Glomerular endothelial cell (primary cell): ENCODE measurements around the gene ATP11A. TPM values are rescaled to one million over a fixed set of nuclear protein-coding genes. Genes with fewer than 3 reads are reported as not detected.

Experiments
- DNase-seq: peaks from one replicate; pipeline ENCODE4 v3.0.0-alpha.2; 2011; ENCODE audit warnings: low read depth, low spot score; ENCODE audit errors: extremely low read depth
- total RNA-seq: library from RNA; depleted of rRNA; stranded (reverse); fragments of >200 nt; gene quantifications from 2 replicates; pipeline ENCODE4 v1.2.3, GENCODE V29; 2015

The ATP11A gene
- total RNA-seq, 1 donor from 2014 or later, result 62.1 TPM

DNA sequence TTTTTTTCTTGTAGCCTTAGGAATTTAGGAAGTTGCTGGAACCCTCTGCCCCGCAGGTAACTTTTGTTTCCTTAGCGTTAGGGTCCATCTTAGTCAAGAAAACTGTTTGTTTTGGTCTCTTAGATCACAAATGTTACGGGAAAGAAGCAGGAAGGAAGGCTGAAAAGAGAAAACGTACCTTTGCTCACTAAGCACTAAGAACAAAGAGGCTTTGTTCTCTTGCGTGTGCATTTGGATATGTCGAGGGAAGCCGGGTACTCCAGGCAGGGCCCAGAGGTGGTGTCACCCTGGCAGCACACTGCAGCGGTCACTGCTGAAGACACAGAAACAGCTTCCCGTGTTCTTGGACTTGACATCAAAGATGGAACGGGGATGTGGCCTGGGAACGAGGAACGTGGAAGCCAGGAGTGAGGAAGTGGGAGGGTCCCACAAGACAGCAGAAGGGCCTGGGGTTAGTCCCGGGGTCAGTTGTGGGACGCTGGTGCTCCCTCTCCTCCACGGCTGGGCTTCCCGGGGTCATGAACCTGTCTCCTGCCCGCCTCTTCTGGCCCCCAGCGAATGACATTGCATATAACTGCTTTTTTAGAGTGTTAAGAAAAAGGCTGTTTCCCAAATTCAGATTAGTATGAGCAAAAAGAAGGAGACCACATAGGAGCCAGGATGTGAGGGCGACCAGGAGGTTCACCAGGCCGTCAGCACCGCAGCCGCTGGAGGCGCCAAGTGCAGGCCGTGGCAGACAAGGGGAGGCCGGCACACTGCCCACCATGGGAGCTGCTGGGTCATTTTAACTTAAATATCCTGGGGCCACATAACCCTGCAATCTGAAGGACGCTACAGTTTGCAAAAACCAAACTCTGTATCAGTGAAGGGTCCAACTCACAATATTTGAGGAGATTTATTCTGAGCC lies 31.6 kb downstream of the ATP11A start:
- no peak for DNase-seq

DNA sequence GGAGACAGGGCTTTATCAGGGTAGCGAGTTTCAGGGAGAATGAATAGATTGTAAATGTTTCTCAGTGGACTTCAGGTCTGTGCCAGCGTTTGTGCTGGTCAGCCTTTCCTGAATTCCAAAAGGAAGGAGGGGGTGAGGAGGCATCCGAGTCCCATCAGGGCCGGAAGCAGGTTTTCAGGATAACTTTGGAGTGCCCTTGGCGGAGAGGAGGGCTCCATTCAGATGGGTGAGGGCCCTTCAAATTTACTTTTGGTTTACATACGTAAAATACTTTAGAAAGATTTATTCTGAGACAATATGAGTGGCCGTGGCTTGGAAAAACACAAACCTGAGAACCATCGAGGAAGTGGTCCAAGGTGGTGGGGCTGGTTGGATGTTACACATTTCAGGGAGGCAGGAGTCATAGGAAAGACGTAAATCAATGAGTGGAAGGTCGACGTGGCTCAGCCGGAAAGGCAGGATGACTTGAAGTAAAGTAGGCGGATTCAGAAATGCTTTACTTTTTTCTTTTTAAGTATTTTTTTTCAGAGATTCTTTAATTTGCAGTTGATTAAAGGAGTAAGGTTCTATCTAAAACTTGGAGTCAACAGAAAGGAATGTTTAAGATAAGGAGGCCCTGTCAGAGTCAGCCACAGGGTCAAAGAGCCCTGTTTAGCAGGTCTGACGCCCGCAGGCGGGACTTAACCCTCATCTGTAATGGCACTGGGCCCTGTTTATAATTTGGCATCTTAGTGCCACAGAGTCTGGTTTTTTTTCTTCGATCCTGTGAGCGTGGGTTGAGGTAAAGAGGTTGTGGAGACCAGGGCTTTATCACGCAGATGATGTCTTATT lies 32.8 kb downstream of the ATP11A start:
- DNase-seq, result peak; percentile 84

DNA sequence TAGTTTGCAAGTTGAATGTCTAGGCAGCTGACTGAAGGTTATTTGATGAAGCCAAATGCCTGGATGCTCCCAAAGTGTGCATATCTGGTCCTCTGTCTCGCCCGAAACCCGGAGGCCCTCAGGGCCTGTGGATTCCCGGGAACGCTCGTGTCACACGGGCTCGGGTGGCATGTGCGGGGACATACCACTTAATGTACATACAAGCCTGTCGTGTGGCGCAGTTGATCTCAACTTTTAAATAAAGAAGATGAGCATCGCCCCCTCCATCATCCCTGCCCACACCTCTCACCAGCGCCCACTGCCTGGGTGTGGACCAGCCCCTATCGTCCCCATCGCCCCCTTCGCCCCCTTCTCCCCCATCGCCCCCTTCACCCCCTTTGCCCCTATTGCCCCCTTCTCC lies 33.9 kb downstream of the ATP11A start:
- no peak for DNase-seq

DNA sequence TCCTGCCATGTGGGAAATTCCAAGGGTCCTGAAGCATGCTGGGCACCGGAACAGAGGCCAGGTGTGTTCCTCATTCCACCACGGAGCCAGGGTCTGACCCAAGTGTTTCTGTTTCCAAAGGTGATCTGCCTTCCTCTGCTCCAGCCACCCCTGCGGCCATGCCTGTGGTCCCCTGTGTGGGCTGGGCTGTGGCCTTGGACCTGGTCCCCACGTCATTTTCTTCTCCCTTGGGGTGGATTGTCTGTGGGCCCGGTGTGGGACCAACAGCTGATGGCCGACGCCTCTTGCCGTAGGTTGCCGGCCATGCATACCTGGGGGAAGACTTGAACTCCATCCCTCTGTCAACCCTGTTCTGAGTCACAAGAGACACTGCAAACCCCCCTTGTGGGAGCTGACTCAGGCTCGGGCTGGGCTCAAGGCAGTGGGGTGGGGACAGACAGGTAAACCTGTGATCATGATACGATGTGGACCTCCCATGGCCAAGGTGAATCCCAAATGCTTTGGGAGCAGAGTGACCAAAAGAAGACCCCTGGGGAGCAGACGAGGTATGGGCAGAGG lies 35.0 kb downstream of the ATP11A start:
- no peak for DNase-seq

DNA sequence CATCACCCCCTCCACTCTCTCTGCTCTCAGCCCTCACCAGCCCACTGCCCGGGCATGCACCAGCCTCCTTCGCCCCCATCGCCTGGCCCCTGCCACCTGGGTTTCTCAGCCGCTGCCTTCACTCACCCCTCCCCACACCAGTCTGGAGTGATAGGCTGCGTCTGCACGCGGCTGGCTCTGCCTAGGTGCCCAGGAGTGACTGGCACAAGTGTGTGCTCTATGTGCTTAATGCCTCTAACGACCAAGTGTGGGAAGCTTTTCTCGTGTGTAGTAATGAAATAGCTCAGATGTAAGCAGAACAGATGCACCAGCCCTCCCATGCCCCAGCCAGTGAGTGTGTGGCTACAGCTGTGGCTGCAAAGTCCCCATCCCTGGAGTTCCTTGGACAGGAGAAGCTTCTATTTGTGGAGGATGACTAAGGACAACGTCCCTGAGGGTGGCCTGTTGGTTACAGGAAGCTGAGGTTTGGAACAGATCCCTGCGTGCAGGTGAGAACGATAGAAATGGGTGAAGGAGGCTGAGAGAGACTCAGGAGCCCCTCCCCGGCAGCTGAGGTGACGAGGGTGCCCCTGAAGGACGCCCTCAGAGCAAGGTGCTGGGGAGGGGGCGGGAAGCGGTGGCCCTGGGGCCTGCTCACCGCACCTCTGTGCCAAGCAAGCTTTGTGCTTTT lies 35.6 kb downstream of the ATP11A start:
- no peak for DNase-seq

DNA sequence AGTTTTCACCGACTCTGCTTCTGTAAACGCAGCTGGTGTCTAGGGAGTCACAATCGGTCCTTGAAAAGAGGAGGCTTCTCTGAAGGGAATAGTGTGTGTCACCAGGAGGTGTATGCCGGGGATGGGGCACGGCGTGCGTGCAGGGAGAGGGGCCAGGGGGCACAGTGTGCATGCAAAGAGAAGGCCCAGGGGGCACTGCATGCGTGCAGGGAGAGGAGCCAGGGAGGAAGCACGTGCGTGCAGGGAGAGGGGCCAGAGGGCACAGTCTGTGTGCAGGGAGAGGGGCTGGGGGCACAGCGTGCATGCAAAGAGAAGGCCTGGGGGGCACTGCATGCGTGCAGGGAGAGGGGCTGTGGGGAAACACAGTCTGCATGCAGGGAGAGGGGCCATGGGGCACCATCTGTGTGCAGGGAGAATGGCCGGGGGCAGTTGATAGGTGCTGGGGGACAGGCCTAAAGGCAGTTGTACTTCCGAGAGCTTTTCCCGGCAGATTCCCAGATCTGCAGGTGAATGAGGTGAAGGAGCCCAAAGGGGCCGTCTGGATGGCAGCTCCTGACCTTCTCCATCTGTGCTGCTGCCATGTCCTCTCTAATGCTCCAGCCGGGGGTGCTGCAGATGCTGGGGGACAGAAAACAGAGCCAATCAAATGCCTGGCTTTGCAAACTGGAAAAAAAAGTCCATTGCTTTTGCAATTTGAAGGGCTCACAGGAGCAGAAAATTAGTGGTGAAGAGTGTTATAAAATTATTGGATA lies 36.4 kb downstream of the ATP11A start:
- DNase-seq, result no peak

DNA sequence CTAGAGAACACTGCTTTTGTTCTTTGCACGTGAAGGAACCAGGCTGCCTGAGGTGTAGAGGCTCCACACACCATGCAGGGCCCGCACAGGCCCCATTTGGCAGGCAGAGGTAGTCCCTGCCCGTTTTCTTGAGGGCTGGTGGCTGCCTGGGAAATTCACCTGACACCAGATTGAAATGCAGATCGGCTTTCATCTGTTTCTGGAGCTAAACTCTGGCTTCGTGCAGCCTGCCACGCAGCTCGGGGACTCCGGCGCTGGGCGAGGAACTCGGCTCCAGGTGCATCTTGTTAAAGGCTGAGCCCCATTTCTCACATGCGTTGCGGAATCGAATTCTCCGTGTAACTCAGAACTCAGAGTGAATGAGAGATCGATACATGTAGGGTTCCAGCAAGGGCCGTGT lies 37.7 kb downstream of the ATP11A start:
- DNase-seq, result no peak

DNA sequence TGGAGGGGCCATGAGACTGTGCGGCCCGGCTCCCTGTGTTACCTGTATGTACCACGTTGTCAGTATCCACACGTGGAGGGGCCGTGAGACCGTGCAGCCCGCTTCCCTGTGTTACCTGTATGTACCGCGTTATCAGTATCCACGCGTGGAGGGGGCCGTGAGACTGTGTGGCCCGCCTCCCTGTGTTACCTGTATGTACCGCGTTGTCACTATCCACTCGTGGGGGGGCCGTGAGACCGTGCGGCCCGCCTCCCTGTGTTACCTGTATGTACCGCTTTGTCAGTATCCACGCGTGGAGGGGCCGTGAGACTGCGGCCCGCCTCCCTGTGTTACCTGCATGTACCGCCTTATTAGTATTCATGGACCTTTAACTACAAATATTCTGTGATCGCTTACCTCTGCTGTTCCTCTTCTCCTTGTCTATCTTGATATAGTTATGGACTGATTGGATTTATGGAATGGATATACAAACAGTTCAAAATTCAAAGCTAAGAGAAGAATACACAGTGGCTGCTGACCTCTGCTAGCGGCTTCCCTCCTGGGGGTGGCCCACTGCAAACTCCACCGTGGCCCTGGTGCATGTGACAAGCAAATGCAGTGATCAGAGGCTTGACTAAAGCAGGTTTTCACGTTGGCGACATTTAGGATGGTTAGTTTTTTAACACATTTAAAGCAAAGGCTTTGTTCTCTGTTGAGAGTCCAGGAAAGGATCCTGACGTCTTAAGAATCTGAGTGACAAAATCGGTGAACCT lies 38.7 kb downstream of the ATP11A start:
- no peak for DNase-seq

DNA sequence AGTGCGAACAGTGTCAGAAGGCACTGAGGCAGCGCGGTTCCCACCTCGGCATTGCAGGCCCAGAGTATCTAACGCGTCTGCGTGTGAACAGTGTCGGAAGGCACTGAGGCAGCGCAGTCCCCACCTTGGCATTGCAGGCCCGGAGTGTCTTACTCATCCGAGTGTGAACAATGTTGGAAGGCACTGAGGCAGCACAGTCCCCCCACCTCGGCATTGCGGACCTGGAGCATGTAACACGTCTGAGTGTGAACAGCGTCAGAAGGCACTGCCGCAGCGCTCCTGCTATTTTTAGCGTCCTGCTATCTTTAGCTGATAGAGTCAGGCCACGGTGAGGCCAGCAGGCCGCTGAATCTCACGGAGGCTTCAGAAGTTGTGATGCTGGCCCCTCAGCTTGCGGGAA lies 39.6 kb downstream of the ATP11A start:
- DNase-seq, result no peak

DNA sequence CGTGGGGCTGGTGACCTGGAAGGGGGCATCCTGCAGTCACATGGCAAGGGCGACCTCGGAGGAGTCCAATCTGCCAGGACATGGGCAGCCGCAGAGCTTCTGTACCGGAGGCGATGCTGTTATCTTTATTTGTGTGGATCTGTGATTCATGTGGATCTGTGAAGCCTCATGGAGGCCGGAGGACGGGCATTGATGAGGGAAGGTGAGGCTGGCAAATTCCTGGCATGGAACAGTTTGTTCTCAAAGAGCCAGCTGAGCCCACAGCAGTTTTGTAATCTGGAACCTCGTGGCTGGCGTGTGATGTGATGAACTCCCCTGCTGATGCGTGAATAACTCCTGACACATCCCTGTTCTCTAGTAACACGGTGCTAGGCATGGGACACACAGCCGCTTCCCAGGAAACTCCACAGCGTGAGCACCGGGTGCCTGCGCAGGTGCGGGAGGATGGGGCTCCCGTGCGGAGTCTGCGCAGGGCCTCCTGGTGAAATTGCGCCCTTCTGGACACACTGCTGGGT lies 40.4 kb downstream of the ATP11A start:
- no peak for DNase-seq

DNA sequence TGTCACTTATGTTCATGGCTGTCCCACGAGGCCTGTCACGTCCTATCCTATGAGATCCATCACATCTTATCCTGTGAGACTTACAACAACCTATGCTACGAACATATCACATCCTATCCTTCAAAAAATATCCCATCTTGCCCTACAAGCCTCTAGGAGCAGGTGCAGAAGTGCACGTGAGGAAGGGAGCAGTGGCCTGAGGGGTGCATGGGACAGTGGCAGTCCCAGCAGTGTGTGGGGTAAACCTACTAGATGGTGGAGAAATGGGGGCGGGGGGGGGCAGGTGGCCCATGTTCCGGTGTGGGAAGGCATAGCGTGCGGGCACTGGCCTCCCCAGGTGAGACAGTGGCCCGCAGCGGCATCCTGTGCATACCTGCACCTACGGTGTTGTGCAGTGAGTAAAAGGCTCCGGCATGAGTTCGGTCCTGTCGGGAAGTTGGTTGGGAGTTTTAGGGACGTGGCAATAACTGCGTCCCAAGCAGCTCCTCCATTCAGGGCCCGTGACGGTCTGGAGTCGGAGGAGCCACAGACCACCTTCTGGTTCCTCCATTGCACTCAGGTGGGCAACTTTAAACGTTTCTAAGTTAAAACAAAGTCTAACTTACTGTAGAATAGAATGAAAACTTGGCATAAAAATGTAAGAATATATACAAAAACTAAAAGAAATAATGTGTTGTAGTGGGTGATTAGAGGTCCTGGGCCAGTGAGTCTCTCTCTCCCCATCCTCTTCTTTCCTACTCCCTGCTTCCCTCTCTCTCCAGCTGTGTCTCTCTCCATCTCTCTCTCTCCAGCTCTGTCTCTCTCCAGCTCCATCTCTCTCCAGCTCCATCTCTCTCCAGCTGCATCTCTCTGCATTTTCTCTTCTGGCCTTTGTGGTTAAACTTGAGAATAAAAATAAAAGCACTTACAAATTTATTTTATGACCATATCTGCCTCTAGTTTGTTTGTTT lies 42.1 kb downstream of the ATP11A start:
- DNase-seq, result no peak

DNA sequence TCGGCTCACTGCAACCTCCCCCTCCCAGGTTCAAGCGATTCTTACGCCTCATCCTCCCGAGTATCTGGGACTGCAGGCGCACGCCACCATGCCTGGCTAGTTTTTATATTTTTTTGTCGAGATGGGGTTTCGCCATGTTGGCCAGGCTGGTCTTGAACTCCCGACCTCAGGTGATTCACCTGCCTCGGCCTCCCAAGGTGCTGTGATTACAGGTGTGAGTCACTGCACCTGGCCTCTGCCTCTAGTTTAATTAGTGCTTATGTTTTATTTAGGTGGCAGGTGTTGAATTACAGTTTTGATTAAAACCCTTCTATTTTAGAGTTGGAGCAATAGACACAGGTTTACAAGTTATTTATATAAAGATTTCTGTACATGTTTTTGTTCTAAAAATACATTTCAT lies 42.8 kb downstream of the ATP11A start:
- no peak for DNase-seq

DNA sequence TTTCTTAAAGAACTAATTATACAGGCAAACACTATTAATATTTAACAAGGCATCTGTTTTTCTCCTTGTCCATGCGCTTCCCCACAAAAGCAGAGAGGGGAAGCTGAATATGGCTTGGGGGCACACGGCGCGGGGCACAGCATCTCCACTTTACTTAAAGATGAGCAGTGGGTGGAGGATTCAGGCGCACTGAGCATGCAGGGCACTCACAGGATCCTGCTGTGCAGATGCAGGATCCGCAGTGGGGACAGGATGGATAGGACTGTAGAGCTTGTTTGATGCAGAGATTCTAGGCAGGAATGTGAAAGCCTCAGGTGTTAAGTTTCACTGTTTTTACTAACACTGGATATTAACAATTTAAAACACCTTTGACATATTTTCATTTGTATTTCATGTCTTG lies 43.3 kb downstream of the ATP11A start:
- no peak for DNase-seq

DNA sequence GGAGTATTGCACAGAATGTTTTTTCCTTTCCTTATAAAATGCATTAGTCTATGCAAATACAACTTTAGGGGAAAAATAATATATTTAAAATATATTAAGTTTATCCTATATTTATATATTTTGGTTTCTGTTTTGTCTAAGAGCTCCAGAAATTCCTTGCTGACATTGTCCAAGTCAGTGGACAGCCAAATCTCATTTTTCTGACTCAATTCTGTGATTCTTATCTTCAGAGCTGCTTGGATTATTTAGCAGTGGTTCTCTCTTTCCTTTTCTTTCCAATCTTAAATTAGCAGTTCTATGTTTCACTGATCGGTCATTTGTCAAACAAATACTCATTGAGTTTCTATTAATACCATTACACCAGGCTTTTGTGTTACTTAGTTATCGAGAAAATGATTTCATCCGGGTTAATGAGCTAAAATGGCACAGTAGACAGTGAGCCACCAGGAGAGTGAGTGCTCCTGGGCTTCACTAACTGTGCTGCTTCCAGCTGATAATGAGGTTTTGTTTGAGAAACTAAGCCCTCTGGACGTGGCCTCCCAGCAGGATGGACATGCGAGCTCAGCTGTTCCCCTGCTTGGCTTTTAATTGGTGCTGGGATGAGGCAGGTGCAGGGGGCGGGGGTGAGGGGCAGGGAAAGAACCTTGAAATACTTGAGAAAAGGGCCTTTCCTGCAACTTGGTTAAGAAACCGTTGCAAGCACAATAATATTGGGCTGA lies 44.0 kb downstream of the ATP11A start:
- no peak for DNase-seq

DNA sequence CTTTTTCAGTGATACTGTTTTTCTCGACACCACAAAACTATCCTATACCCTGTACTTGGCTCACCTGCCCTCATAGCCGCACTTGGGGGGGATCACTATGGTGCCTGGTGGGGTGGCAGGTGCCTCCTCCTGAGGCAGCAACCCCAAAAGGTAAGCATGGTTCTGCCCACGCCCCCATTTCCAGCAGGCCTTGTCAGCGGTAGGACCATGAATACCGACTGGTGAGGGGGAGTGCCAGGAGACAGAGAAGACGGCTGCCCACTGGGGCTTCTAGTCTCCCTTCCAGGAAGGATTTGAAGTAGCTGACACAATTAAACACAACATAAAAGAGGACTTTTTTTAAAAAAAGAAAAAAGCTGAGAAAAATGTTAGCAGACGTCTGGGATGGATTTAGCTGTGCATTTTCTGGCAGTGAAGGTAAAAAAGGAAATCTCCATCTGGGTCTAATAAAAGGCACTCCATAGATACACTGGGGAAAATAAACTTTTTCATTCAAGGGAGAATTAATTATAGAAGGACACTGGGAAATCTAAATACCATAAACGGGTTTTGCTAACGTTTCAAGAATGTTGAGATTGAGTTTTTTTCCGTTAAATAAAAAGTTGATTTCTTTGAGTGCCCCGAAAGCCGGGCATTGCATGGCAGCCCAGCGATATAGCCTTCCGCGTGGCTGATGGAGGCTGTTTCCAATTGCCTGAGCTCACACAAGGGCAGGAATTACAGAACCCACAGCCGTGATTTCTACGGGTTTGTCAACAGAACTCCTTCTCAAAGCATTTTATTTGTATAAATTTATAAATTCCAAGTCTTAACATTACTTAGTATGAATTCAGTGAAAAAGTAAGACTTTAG lies 45.1 kb downstream of the ATP11A start:
- no peak for DNase-seq

DNA sequence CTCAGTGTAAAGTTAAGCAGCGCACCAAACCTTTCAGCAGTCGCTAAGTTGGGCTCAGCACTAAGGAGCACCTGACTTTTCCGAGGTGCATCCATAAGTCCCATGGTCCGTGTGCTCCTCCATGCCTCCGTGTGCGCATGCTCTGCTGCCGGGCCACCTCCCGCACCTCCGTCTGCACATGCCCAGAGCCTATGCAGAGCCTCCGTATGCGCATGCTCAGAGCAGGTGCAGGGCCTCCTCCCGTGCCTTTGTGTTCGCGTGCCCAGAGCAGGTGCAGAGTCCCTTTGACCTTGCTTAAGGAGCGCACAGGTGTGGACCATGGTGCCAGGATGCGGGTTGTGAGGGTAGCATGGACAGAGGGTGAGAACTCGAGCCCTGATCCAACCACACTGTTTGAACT lies 46.0 kb downstream of the ATP11A start:
- DNase-seq, result no peak

DNA sequence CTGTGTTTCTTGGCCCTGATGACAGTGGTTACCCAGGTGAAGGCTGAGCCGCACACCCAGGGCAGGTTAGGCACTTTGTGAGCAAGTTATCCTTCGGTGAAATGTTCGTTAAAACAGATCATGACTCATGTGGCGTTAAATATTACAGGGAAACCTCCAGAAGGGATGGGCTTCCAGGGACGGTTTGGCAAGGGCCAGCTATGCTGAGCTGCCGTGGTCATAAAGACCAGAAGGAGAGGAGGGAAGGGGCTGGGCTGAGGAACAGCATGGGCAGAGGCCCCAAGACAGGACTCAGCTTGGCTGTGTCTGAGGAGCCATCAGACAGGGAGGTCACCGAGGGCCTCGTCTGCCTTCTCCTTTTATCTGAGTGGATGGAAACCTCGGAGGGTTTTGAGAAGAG lies 47.5 kb downstream of the ATP11A start:
- DNase-seq, result no peak
